Activated naive CD8-positive, alpha-beta T cell treated with anti-CD3 and anti-CD28 coated beads, Interleukin-2, amount 50 U/mL, for 24 hours (primary cell): Measurements from ENCODE around the gene MEI4.
"Not testable (repeated sequence)": the region's sequence is repeated elsewhere in the genome, so short reads cannot be mapped to it uniquely, and the experiment has no call there.

ENCODE experiments used
- ATAC-seq: fragments of 150-1000 bp; cut with Tn5 transposase; one replicate; pipeline ENCODE4 v1.10.0; 2021
- DNase-seq: peaks from one replicate; pipeline ENCODE4 v3.0.0; 2021
- H3K27ac Mint-ChIP-seq: one replicate; pipeline ENCODE4 v1.8.0; 2021; ENCODE audit warnings: mild to moderate bottlenecking, mixed read lengths
- H3K27me3 Mint-ChIP-seq: one replicate; pipeline ENCODE4 v1.8.0; 2021; ENCODE audit warnings: mixed read lengths
- H3K36me3 Mint-ChIP-seq: one replicate; pipeline ENCODE4 v1.8.0; 2021; ENCODE audit warnings: low read depth, mixed read lengths
- H3K4me1 Mint-ChIP-seq: one replicate; pipeline ENCODE4 v1.8.0; 2021; ENCODE audit warnings: mixed read lengths
- H3K4me3 Mint-ChIP-seq: one replicate; pipeline ENCODE4 v1.8.0; 2021; ENCODE audit warnings: mild to moderate bottlenecking, moderate library complexity, mixed read lengths
- H3K9me3 Mint-ChIP-seq: one replicate; pipeline ENCODE4 v1.8.0; 2021; ENCODE audit warnings: mixed read lengths

The MEI4 gene

DNA sequence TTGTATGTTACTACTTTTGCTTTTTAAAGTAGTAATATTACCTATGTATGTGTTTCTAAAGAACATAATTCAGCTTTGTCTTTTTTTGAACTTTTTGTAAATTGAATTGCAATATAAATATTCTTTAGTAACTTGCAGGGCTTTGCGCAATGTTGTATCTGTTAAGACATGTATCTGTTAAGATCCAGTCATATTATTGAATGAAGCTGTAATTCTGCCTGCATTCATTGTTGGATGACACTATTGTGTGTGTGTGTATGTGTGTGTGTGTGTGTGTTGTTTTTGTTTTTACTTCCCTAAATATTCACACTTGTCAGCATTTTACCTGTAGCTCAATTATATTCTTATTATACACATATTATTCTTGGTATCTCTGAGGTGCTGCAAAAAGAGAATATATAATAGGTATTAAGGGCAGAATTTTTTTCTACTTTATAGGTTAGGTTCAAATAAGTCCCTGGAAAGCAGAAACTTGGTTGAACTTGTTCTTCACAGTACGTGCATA, 164.0 kb downstream of the MEI4 start:
- Mint-ChIP-seq H3K27me3 (no peaks in the 10 kb centered on the region), H3K36me3 (no peaks in the 10 kb centered on the region), H3K4me3 (no peak overlapping the region), H3K4me1 (no peaks in the 10 kb centered on the region), H3K27ac (no peak overlapping the region), H3K9me3 (peaks cover 4% of the 10 kb centered on the region)
- ATAC-seq (no peak), DNase-seq (no peak)

GRCh38 chr6:77822265-77822664, 169.4 kb downstream of the MEI4 start:
- Mint-ChIP-seq H3K27me3 (no peaks in the 10 kb centered on the region), H3K36me3 (no peaks in the 10 kb centered on the region), H3K9me3 (peaks cover 4% of the 10 kb centered on the region), H3K27ac (no peak overlapping the region), H3K4me3 (no peak overlapping the region), H3K4me1 (no peaks in the 10 kb centered on the region)
- DNase-seq: no peak
- no peak for ATAC-seq

GRCh38 chr6:77825204-77825603, 172.4 kb downstream of the MEI4 start:
- DNase-seq (no peak), ATAC-seq (no peak)
- Mint-ChIP-seq H3K4me3 (no peak overlapping the region), H3K36me3 (no peaks in the 10 kb centered on the region), H3K4me1 (no peaks in the 10 kb centered on the region), H3K27me3 (no peaks in the 10 kb centered on the region), H3K9me3 (peaks cover 4% of the 10 kb centered on the region), H3K27ac (no peak overlapping the region)

DNA sequence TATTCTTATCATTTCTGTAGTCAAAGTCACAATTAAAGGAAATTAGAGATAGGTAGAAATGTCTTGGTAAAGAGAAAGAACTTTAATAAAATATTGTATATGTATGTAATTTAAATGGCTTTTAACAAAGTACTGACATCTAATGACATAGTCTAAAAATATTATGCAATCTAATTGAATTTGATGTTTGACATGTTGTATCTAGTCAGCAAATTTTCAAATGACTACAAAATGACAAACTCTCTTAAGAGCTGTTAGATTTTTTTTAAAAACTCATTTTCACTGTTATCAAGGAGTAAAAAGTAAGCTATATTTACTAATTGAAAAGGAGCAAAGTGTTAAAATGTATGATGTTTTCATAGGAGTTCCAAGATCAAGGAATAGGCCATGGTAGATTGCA, 176.9 kb downstream of the MEI4 start:
- Mint-ChIP-seq H3K27me3 (no peaks in the 10 kb centered on the region), H3K36me3 (no peaks in the 10 kb centered on the region), H3K4me1 (no peaks in the 10 kb centered on the region), H3K9me3 (peaks cover 5% of the 10 kb centered on the region), H3K4me3 (no peak overlapping the region), H3K27ac (no peak overlapping the region)
- ATAC-seq (no peak), DNase-seq (no peak)

DNA sequence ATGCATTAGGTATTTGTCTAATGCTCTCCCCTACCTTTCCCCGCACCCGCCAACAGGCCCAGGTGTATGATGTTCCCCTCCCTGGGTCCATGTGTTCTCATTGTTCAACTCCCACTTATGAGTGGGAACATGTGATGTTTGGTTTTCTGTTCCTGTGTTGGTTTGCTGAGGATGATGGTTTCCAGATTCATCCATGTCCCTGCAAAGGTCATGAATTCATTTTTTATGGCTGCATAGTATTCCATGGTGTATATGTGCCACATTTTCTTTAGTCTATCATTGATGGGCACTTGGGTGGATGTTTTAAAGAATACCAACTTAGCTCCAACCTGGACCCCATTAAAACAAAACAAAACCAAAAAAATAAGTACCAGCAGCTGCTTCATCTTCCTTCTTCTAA, 180.9 kb downstream of the MEI4 start:
- not testable (repeated sequence) for H3K27ac Mint-ChIP-seq, H3K27me3 Mint-ChIP-seq, H3K4me1 Mint-ChIP-seq, DNase-seq, ATAC-seq, H3K9me3 Mint-ChIP-seq, H3K4me3 Mint-ChIP-seq, H3K36me3 Mint-ChIP-seq

GRCh38 chr6:77834591-77834996, 181.8 kb downstream of the MEI4 start:
- no peak for ATAC-seq
- Mint-ChIP-seq H3K27ac (no peak overlapping the region), H3K36me3 (no peaks in the 10 kb centered on the region), H3K4me3 (no peak overlapping the region), H3K9me3 (peaks cover 5% of the 10 kb centered on the region), H3K4me1 (no peaks in the 10 kb centered on the region), H3K27me3 (no peaks in the 10 kb centered on the region)
- DNase-seq: no peak

DNA sequence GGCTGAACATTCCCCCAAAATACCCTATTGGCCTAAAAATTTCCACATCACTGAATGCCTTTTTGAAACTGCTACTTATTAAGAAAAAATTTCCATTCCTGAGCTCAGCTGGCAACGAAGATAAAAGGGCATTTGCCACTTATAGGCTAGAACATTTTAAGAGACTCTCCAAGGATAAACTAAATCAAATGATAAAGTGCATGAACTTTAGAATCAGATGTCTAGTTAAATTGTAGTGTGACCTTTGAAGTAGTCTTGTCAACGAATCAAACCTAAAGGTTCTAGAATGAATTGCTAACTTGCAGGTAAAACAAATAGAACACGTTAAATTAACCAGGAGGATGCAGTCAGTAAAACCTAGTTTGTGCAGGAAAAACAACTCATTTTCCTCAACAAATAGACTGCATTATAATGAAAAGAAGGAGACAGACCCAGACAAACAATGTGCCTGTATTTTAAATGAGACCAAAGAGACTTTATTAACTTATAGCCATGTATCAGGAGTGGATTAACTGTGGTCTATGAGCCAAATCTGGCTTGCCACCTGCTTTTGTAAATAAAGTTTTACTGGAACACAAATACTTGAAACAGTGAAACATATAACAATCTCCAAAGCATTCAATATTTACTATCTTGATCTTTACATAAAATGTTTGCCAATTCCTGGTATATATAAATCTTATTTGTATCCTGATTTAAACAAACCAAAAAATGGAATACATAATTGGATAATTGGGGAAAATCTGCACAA, 184.4 kb downstream of the MEI4 start:
- ATAC-seq (no peak), DNase-seq (no peak)
- Mint-ChIP-seq H3K4me3 (no peak overlapping the region), H3K36me3 (no peaks in the 10 kb centered on the region), H3K4me1 (no peaks in the 10 kb centered on the region), H3K9me3 (peaks cover 5% of the 10 kb centered on the region), H3K27me3 (no peaks in the 10 kb centered on the region), H3K27ac (no peak overlapping the region)

DNA sequence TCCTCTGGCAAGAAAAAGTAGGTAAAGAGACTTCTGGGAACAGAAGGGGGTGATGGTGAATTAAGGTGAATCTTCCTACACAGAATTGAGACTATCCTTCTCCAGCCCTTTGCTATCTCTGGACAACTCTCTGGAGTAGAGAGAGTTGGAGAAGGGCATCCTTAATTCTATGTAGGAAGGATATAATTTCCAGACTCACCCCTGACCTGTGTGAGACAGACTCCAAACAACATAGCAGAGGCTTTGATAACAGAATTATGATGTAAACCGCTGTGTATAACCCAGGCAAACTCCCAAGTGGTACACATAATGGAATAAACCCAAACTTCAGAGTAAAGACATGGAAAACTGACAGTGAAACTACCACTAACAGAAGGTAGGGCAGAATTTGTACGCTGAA, 186.5 kb downstream of the MEI4 start:
- ATAC-seq (no peak), DNase-seq (no peak)
- H3K9me3 Mint-ChIP-seq: no peaks in the 10 kb centered on the region
- no peaks in the 10 kb centered on the region for H3K36me3 Mint-ChIP-seq
- H3K4me1 Mint-ChIP-seq: no peaks in the 10 kb centered on the region
- H3K4me3 Mint-ChIP-seq: no peak overlapping the region
- H3K27me3 Mint-ChIP-seq: no peaks in the 10 kb centered on the region
- H3K27ac Mint-ChIP-seq: no peak overlapping the region

- no peaks in the 10 kb centered on the region for H3K4me1 Mint-ChIP-seq
- no peak for ATAC-seq
- no peaks in the 10 kb centered on the region for H3K36me3 Mint-ChIP-seq
- no peak overlapping the region for H3K27ac Mint-ChIP-seq
- no peaks in the 10 kb centered on the region for H3K27me3 Mint-ChIP-seq
- peaks cover 8% of the 10 kb centered on the region for H3K9me3 Mint-ChIP-seq
- DNase-seq: no peak
- H3K4me3 Mint-ChIP-seq: no peak overlapping the region
Observed at GRCh38 chr6:77844822-77845221, 192.0 kb downstream of the MEI4 start.

DNA sequence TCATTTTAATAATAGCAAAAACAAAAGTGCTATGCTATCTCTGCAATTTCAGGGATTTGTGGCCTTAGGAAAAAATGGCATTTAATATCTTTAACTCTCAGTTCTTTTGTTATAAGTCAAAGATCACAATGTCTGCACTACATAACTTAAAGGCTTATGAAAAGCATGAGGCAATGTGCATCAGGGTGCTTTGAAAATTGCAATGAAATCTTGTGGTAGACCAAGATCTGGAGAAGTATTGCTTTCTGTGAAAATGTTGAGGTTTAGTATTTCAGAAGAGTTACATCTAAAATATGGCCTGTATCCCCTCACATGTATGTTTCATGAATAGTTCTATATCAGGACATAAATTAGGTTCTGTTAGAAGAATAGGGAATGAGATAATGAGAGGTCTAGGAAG, 200.6 kb downstream of the MEI4 start:
- no peak overlapping the region for H3K4me3 Mint-ChIP-seq
- H3K27me3 Mint-ChIP-seq: no peaks in the 10 kb centered on the region
- ATAC-seq: no peak
- DNase-seq: no peak
- no peak overlapping the region for H3K27ac Mint-ChIP-seq
- H3K36me3 Mint-ChIP-seq: no peaks in the 10 kb centered on the region
- peaks cover 23% of the 10 kb centered on the region for H3K9me3 Mint-ChIP-seq
- no peaks in the 10 kb centered on the region for H3K4me1 Mint-ChIP-seq

DNA sequence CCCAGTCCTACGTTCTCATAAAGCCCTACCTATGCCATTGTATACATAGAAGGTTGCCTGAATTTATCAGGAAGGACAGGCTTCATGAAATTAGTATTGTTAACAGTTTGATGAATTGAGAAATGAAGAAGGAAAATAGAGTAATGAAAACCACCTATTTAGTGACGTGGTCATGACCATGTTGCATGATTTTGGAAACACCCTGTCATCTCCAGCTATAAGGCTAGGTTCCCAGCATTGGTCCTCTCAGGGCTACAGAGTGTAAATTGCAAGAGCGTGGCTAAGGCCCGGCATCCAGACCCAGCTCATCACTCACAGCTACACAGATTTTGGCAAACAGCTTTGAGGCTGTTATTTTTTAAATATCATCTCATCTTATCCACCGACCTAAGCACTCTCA, 203.6 kb downstream of the MEI4 start:
- ATAC-seq (no peak), DNase-seq (no peak)
- H3K4me3 Mint-ChIP-seq: no peak overlapping the region
- peaks cover 18% of the 10 kb centered on the region for H3K9me3 Mint-ChIP-seq
- no peaks in the 10 kb centered on the region for H3K27me3 Mint-ChIP-seq
- no peaks in the 10 kb centered on the region for H3K4me1 Mint-ChIP-seq
- H3K27ac Mint-ChIP-seq: no peak overlapping the region
- H3K36me3 Mint-ChIP-seq: no peaks in the 10 kb centered on the region

DNA sequence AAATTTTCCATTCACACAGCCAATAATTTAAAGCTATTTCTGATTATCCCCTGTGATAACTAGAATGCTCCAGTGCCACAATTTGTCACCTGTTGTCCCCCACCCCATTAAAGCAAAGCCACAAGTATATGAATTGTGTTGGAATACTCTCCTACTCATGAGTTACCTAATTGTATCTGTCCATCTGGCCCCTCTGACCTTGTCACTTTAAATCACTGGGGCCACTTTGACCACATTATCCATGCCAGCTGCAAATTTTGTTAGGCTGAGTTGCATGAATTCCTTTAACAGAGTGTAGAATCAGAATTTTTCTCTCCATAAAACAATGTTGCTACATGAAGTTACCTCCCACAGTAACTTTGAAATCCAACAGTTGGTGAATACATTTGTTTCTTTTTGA, 204.6 kb downstream of the MEI4 start:
- no peaks in the 10 kb centered on the region for H3K36me3 Mint-ChIP-seq
- peaks cover 18% of the 10 kb centered on the region for H3K9me3 Mint-ChIP-seq
- ATAC-seq (no peak), DNase-seq (no peak)
- no peaks in the 10 kb centered on the region for H3K27me3 Mint-ChIP-seq
- H3K27ac Mint-ChIP-seq: no peak overlapping the region
- H3K4me3 Mint-ChIP-seq: no peak overlapping the region
- H3K4me1 Mint-ChIP-seq: no peaks in the 10 kb centered on the region

DNA sequence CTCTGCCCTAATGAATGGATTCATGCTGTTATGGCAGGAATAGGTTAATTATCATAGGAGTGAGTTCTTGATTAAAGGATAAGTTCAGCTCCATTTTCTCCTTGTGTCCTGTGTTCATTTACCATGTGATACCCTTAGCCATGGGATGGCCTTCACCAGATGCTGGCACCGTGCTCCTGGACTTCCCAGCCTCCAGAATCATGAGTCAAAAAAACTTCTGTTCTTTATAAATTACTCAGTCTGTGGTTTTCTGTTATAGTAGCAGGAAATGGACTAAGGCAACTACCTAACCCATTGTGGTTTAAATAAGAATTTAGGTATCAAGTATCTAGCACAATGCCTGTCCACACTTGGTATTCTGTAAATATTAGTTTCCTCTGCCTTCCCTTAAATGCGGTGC, 223.5 kb downstream of the MEI4 start:
- Mint-ChIP-seq H3K27ac (no peak overlapping the region), H3K27me3 (no peaks in the 10 kb centered on the region), H3K4me1 (no peaks in the 10 kb centered on the region), H3K9me3 (peaks cover 5% of the 10 kb centered on the region), H3K4me3 (no peak overlapping the region), H3K36me3 (no peaks in the 10 kb centered on the region)
- ATAC-seq: no peak
- DNase-seq: no peak

DNA sequence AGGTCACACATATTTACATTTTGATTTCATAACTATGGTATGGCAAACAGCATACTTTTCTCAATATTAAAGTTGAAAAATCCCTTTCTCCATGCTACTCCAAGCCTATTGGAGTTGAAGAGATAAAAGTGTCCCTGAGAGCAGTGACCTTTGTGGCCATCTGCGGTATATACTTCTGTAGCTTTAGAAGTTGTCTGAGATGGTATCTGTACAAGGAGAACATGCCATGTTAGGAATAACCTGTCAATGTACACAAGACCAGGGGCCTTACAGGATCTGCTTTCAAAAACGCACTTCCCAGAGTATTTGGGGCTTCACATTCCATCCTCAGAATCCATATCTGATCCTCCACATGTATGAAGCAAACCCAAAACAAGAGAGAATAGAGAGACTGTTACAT, 226.7 kb downstream of the MEI4 start:
- peaks cover 9% of the 10 kb centered on the region for H3K9me3 Mint-ChIP-seq
- DNase-seq: no peak
- H3K4me3 Mint-ChIP-seq: no peak overlapping the region
- ATAC-seq: no peak
- H3K4me1 Mint-ChIP-seq: no peaks in the 10 kb centered on the region
- H3K27me3 Mint-ChIP-seq: no peaks in the 10 kb centered on the region
- H3K36me3 Mint-ChIP-seq: no peaks in the 10 kb centered on the region
- no peak overlapping the region for H3K27ac Mint-ChIP-seq

DNA sequence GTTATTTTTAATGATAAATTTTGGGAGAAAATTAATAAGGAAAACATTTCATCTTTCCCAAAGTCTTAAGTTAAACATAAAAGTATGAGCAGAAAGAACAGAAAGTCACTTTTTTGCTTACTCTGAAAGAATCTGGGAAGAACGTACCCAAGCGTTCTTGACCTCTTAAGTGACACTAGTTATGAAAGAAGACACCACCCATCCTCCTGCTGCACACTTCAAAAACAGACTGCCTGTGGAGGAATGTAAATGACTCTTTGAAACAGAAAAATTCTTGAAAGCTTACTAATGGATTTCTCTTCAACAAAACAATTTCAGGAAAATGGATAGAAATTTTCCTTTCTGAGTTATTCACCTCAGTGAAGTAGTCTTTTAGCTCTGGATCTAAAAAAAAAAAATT, 227.7 kb downstream of the MEI4 start:
- no peak overlapping the region for H3K4me3 Mint-ChIP-seq
- H3K4me1 Mint-ChIP-seq: no peaks in the 10 kb centered on the region
- no peaks in the 10 kb centered on the region for H3K27me3 Mint-ChIP-seq
- H3K36me3 Mint-ChIP-seq: no peaks in the 10 kb centered on the region
- H3K9me3 Mint-ChIP-seq: peaks cover 4% of the 10 kb centered on the region
- no peak overlapping the region for H3K27ac Mint-ChIP-seq
- ATAC-seq (no peak), DNase-seq (no peak)

GRCh38 chr6:77883851-77884250, 231.0 kb downstream of the MEI4 start:
- ATAC-seq (no peak), DNase-seq (no peak)
- Mint-ChIP-seq H3K9me3 (peaks cover 14% of the 10 kb centered on the region), H3K27ac (no peak overlapping the region), H3K27me3 (no peaks in the 10 kb centered on the region), H3K4me3 (no peak overlapping the region), H3K4me1 (no peaks in the 10 kb centered on the region), H3K36me3 (no peaks in the 10 kb centered on the region)
